ENCODE results near the gene CDC42BPG.

Gene CDC42BPG

DNA sequence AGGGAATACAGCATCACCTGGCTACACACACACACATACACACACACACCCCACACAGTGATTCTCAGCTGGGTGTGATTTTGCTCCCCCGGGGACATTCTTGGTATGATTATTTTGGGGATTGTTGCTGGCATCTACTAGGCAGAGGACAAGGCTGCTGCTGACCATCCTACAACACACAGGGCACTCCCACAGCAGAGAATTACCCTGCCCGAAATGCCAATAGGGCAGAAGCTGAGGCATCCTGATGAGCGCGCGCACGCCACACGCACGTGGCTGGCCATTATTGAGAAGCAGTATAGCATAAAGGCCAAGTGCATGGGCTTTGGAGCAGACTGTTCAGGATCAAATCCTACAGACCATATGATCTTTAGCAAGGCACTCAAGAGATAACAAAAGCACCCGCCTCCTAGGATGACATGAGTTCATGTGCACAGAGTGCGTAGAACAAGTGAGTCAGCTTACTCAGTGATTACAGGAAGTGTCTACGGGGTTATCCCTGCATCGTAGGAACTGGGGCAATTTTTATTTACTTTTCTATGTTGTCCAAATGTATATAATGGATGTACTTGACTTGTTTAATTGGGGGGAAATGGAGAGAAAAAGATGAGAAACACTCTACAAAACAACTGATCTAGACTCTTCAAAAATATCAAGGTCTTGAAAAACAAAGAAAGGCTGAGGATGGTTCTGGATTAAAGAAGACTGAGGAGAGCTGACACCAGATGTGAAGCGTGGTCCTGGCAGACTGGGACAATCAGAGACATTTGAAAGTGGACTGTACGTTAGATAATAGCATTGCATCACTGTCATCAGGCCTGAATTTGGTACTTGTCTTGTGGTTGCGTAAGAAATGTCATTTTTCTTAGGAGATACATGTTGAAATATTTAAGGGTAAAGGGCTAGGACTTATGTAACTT is 41.2 kb upstream of the CDC42BPG start:
- H3F3A ChIP-seq (ENCODE audit: low read depth), result 0 out of 2 replicates have a peak, but pooled peaks cover under 1% of the 10 kb centered on the region
- H3K9me3 ChIP-seq (ENCODE audit: insufficient read depth, low read depth, low read length), result no peaks in the 10 kb centered on the region
- H4K20me1 ChIP-seq (ENCODE audit: insufficient read depth, low read length, poor library complexity, severe bottlenecking), result no peaks in the 10 kb centered on the region
- no peaks in the 10 kb centered on the region for H3K36me3 ChIP-seq (ENCODE audit: insufficient read depth, low read length)
- no peaks in the 10 kb centered on the region for H3K79me2 ChIP-seq (ENCODE audit: insufficient read depth, low read length)
- H3K4me1 ChIP-seq (ENCODE audit: insufficient read depth, low read length, poor library complexity, severe bottlenecking), result peaks cover 14% of the 10 kb centered on the region
- H3K4me2 ChIP-seq (ENCODE audit: low read depth, low read length, poor library complexity, severe bottlenecking), result no peak overlapping the region
- no peak overlapping the region for H2AFZ ChIP-seq (ENCODE audit: low read length)
- no peaks in the 10 kb centered on the region for H3K27me3 ChIP-seq (ENCODE audit: insufficient read depth, low read length, poor library complexity, severe bottlenecking)
- no peaks in the 10 kb centered on the region for H3K9me2 ChIP-seq (replicated peaks; ENCODE audit: low read depth, low read length)
- H3K4me3 ChIP-seq (ENCODE audit: low read length, poor library complexity, severe bottlenecking), result no peak overlapping the region
- TF ChIP-seq, protein P1, sequence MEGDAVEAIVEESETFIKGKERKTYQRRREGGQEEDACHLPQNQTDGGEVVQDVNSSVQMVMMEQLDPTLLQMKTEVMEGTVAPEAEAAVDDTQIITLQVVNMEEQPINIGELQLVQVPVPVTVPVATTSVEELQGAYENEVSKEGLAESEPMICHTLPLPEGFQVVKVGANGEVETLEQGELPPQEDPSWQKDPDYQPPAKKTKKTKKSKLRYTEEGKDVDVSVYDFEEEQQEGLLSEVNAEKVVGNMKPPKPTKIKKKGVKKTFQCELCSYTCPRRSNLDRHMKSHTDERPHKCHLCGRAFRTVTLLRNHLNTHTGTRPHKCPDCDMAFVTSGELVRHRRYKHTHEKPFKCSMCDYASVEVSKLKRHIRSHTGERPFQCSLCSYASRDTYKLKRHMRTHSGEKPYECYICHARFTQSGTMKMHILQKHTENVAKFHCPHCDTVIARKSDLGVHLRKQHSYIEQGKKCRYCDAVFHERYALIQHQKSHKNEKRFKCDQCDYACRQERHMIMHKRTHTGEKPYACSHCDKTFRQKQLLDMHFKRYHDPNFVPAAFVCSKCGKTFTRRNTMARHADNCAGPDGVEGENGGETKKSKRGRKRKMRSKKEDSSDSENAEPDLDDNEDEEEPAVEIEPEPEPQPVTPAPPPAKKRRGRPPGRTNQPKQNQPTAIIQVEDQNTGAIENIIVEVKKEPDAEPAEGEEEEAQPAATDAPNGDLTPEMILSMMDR (conservative IDR thresholded peaks at IDR 0.05; ENCODE audit: low read length), result no peak
- TF ChIP-seq EZH2phosphoT487 (IDR thresholded peaks at IDR 0.05; ENCODE audit: borderline replicate concordance), result no peak
- no peak overlapping the region for H3K9ac ChIP-seq (ENCODE audit: low read depth, low read length, poor library complexity, severe bottlenecking)

DNA sequence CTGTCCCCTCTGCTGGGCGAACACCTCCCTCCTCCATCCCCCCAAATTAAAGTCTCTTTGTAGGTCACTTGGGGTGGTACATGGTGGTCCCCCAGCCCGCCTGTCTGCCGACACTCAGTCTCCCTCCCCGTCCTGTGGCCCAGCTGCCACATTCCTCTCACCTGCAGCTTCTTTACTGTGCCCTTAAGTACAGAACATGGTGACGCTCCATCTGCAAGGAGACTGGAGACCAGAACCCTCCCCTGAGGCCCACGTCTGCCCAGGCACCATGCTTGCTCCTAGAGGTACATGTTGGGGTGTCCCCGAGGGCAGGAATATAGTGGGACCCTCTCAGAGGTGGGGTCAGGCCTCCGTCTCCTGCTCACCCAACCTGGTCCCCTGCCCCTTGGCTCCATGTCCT is 39.6 kb upstream of the CDC42BPG start:
- Histone ChIP-seq H3K27me3 (ENCODE audit: insufficient read depth, low read length, poor library complexity, severe bottlenecking) (no peaks in the 10 kb centered on the region), H3K9me2 (replicated peaks; ENCODE audit: low read depth, low read length) (no peaks in the 10 kb centered on the region), H3F3A (ENCODE audit: low read depth) (0 out of 2 replicates have a peak, but pooled peaks cover 3% of the 10 kb centered on the region), H2AFZ (ENCODE audit: low read length) (no peak overlapping the region), H3K4me3 (ENCODE audit: low read length, poor library complexity, severe bottlenecking) (no peak overlapping the region), H4K20me1 (ENCODE audit: insufficient read depth, low read length, poor library complexity, severe bottlenecking) (no peaks in the 10 kb centered on the region), H3K79me2 (ENCODE audit: insufficient read depth, low read length) (peaks cover 6% of the 10 kb centered on the region), H3K4me1 (ENCODE audit: insufficient read depth, low read length, poor library complexity, severe bottlenecking) (peaks cover 29% of the 10 kb centered on the region), H3K4me2 (ENCODE audit: low read depth, low read length, poor library complexity, severe bottlenecking) (no peak overlapping the region), H3K9me3 (ENCODE audit: insufficient read depth, low read depth, low read length) (no peaks in the 10 kb centered on the region), H3K36me3 (ENCODE audit: insufficient read depth, low read length) (no peaks in the 10 kb centered on the region), H3K9ac (ENCODE audit: low read depth, low read length, poor library complexity, severe bottlenecking) (no peak overlapping the region)
- TF ChIP-seq, protein P1 (conservative IDR thresholded peaks at IDR 0.05; ENCODE audit: low read length), result no peak
- no peak for TF ChIP-seq EZH2phosphoT487 (IDR thresholded peaks at IDR 0.05; ENCODE audit: borderline replicate concordance)

DNA sequence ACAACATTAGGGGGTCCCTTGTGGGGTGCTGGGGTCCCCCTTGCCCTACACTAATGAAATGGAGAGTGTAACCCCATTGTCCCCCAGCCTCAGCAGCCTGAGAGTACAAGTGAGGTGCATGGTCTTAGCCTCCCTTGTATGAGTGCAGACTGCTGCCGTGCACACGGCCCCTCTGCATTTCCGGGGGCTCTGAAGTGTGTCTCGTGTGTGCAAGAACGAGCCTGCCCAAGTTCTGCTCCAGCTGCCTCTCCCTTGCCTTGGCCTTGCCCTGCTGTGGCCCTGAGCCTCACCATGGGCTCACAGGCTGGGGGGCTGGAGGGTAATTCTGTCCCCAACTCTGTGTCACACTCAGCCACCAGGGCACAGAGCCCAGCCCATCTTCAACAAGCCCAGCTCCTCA is 39.1 kb upstream of the CDC42BPG start:
- Histone ChIP-seq H3K9ac (ENCODE audit: low read depth, low read length, poor library complexity, severe bottlenecking) (no peak overlapping the region), H2AFZ (ENCODE audit: low read length) (no peak overlapping the region), H3K79me2 (ENCODE audit: insufficient read depth, low read length) (peaks cover 7% of the 10 kb centered on the region), H3K9me2 (replicated peaks; ENCODE audit: low read depth, low read length) (no peaks in the 10 kb centered on the region), H3K27me3 (ENCODE audit: insufficient read depth, low read length, poor library complexity, severe bottlenecking) (no peaks in the 10 kb centered on the region), H3K4me2 (ENCODE audit: low read depth, low read length, poor library complexity, severe bottlenecking) (no peak overlapping the region), H3K9me3 (ENCODE audit: insufficient read depth, low read depth, low read length) (no peaks in the 10 kb centered on the region), H3K4me3 (ENCODE audit: low read length, poor library complexity, severe bottlenecking) (no peak overlapping the region), H3F3A (ENCODE audit: low read depth) (0 out of 2 replicates have a peak, but pooled peaks cover 3% of the 10 kb centered on the region), H4K20me1 (ENCODE audit: insufficient read depth, low read length, poor library complexity, severe bottlenecking) (no peaks in the 10 kb centered on the region), H3K4me1 (ENCODE audit: insufficient read depth, low read length, poor library complexity, severe bottlenecking) (peaks cover 30% of the 10 kb centered on the region), H3K36me3 (ENCODE audit: insufficient read depth, low read length) (no peaks in the 10 kb centered on the region)
- no peak for TF ChIP-seq EZH2phosphoT487 (IDR thresholded peaks at IDR 0.05; ENCODE audit: borderline replicate concordance)
- TF ChIP-seq, protein P1 (conservative IDR thresholded peaks at IDR 0.05; ENCODE audit: low read length), result no peak
